GM12891 (cell line): ENCODE measurements around the gene STAB2.

Experiments
- POLR2A ChIP-seq: IDR thresholded peaks from 2 replicates; pipeline ENCODE4 v1.6.1; 2011; ENCODE audit warnings: low read depth, low read length, control low read depth
- POLR2AphosphoS5 ChIP-seq: IDR thresholded peaks from 2 replicates; pipeline ENCODE4 v1.6.1; 2011; ENCODE audit warnings: low read depth, low read length, control low read depth
- SPI1 ChIP-seq: IDR thresholded peaks from 2 replicates; pipeline ENCODE4 v1.6.1; 2011; ENCODE audit warnings: low read depth, low read length, control low read depth
- TAF1 ChIP-seq: IDR thresholded peaks from 2 replicates; pipeline ENCODE4 v1.6.1; 2011; ENCODE audit warnings: low read depth, low read length, control low read depth

DNA sequence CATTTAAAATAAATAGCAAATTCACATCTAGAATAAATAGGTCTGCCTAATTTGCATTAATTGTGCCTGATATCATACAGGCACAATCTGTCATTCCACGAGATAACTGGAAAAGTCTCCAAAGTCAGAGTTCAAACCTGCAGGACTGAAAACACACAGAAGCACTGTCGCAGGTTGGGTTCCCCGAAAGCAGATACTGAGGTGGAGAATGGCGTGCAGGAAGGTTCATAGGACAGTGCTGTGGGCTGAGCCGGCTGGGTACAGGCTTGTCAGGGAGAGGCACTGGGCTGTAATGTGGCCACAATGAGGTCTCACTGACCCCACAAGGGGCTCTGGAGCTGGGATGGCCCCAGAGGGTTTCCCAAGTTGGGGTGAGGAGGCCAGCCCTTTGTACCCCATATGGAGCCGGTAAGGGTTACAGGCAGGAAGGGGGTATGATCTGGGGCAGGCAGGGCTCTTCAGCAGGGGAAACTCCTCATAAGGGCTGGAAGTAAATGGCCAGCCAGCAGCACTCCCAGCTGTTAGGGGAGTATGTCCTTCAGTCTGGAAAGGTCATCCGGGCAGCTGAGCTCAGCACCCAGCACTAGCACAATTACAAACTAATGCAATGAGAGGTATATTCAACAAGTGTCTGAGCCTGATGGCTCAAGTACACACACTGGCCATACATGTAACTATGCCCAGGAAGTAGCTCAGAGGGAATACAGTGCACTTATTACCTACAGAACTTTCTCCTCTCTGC, 185.5 kb downstream of the STAB2 start:
- no peak for TF ChIP-seq POLR2A
- no peak for TF ChIP-seq POLR2AphosphoS5
- TF ChIP-seq TAF1, result no peak
- TF ChIP-seq SPI1, result no peak
